ENCODE data around the gene BMPR1B. TPM values are rescaled to one million over a fixed set of nuclear protein-coding genes. Genes with fewer than 3 reads are reported as not detected.

The BMPR1B gene
- total RNA-seq, 1 experiment from 2014 or later = not detected

GRCh38 chr4:94934864-94935263 lies 177.1 kb downstream of the BMPR1B start:
- Histone ChIP-seq H3K4me2 (ENCODE audit: low read length) (no peak overlapping the region), H2AFZ (ENCODE audit: low read depth, low read length, poor library complexity, severe bottlenecking) (no peak overlapping the region), H3K27ac (ENCODE audit: low read depth, low read length) (no peak overlapping the region), H3K36me3 (ENCODE audit: control insufficient read depth in 1 of 2, insufficient read depth in 2 of 2, low read length in 2 of 2) (no peaks in the 10 kb centered on the region), H3K27me3 (ENCODE audit: insufficient read depth, low read length) (no peaks in the 10 kb centered on the region), H4K20me1 (ENCODE audit: insufficient read depth) (no peaks in the 10 kb centered on the region), H3K9me3 (ENCODE audit: control insufficient read depth in 1 of 2, insufficient read depth in 1 of 2, low read depth in 1 of 2, low read length in 2 of 2) (no peaks in the 10 kb centered on the region), H3K79me2 (ENCODE audit: insufficient read depth, low read length) (no peaks in the 10 kb centered on the region), H3K9ac (ENCODE audit: low read length) (no peak overlapping the region), H3K4me3 (replicated peaks in 1 of 2; ENCODE audit: low read depth in 1 of 2, low read length in 2 of 2) (no peak overlapping the region), H3K4me1 (ENCODE audit: control insufficient read depth in 1 of 2, insufficient read depth in 2 of 2, low read length in 2 of 2) (no peaks in the 10 kb centered on the region), H3K9me2 (ENCODE audit: insufficient read depth) (no peaks in the 10 kb centered on the region)
- DNase-seq (ENCODE audit: low read depth, low spot score) = no peak
- POLR2A ChIA-PET = no interaction called here
- no TSS peak for BruUV-seq (replicated peaks)
- ATAC-seq = no peak
- RAD21 ChIA-PET (ENCODE audit: low non-redundant PET in 1 of 2, low total read pairs in 2 of 2, uncharacterized antibody in 2 of 2, unreplicated experiment in 2 of 2) = no interaction called here
- CTCF ChIA-PET = no interaction called here
- intact Hi-C loops (cut with micrococcal nuclease) = no loop called here
- no peak for TF ChIP-seq ZFX (IDR thresholded peaks at IDR 0.05)
- no peak for TF ChIP-seq ZBTB33 (IDR thresholded peaks at IDR 0.05; ENCODE audit: extremely low read depth, insufficient replicate concordance, low read length)
- TF ChIP-seq, protein P1, sequence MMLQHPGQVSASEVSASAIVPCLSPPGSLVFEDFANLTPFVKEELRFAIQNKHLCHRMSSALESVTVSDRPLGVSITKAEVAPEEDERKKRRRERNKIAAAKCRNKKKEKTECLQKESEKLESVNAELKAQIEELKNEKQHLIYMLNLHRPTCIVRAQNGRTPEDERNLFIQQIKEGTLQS (IDR thresholded peaks at IDR 0.05) = no peak
- no peak for TF ChIP-seq FOSL1 (IDR thresholded peaks at IDR 0.05; ENCODE audit: low read depth)
- no peak for TF ChIP-seq ZNF274 (IDR thresholded peaks at IDR 0.05; ENCODE audit: low read depth, low read length)
- no peak for TF ChIP-seq SIN3A (IDR thresholded peaks at IDR 0.05; ENCODE audit: low read depth)
- no peak for TF ChIP-seq CEBPB (IDR thresholded peaks at IDR 0.05; ENCODE audit: low read depth)
- no peak for TF ChIP-seq EGR1 (IDR thresholded peaks at IDR 0.05; ENCODE audit: low read depth)
- no peak for TF ChIP-seq EZH2phosphoT487 (IDR thresholded peaks at IDR 0.05; ENCODE audit: borderline replicate concordance)
- TF ChIP-seq CTCF (IDR thresholded peaks at IDR 0.05 in 2 of 3, conservative IDR thresholded peaks at IDR 0.05 in 1 of 3; ENCODE audit: borderline replicate concordance in 1 of 3, insufficient read depth in 1 of 3, low read depth in 2 of 3, low read length in 2 of 3) = no peak
- no peak for TF ChIP-seq REST (IDR thresholded peaks at IDR 0.05; ENCODE audit: low read depth)
- no peak for TF ChIP-seq EZH2 (IDR thresholded peaks at IDR 0.05)
- TF ChIP-seq RAD21 (IDR thresholded peaks at IDR 0.05; ENCODE audit: low read depth) = no peak
- TF ChIP-seq, protein P2, sequence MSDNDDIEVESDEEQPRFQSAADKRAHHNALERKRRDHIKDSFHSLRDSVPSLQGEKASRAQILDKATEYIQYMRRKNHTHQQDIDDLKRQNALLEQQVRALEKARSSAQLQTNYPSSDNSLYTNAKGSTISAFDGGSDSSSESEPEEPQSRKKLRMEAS (IDR thresholded peaks at IDR 0.05) = no peak

All from HCT116 (cell line).